Measurements from ENCODE around the gene MFSD11.
"Not testable (repeated sequence)": the region's sequence is repeated elsewhere in the genome, so short reads cannot be mapped to it uniquely, and the experiment has no call there.

Gene MFSD11

GRCh38 chr17:76726776-76727718, 10.9 kb upstream of the MFSD11 start, which contains the start of gene METTL23:
Gene METTL23 (plus strand): TSS chr17:76726839. CDS start chr17:76729711, 2,872 bp downstream.
- no CpG with 5 or more reads among the region's 71 CpGs for WGBS (ENCODE audit: insufficient coverage, insufficient read length)
- Histone ChIP-seq H3K9me3 (ENCODE audit: control insufficient read depth, insufficient read depth, low read length) (no peaks in the 10 kb centered on the region), H3K27me3 (ENCODE audit: control insufficient read depth, insufficient read depth, low read length) (no peaks in the 10 kb centered on the region), H3K27ac (ENCODE audit: low read length) (no peak within 1 kb of the TSS), H3K4me3 (ENCODE audit: low read length) (peak within 1 kb of the TSS; percentile 68), H3K36me3 (ENCODE audit: control insufficient read depth, insufficient read depth, low read length) (peaks cover 8% of the 10 kb centered on the region; the same call in 1 of the 2 replicates), H3K4me1 (ENCODE audit: control insufficient read depth, insufficient read depth, low read length) (peaks cover 2% of the 10 kb centered on the region; the same call in 1 of the 2 replicates)
- no peak for DNase-seq (ENCODE audit: low read depth, low spot score)

- Histone ChIP-seq H3K27me3 (ENCODE audit: control insufficient read depth, insufficient read depth, low read length) (no peaks in the 10 kb centered on the region), H3K27ac (ENCODE audit: low read length) (no peak overlapping the region), H3K4me1 (ENCODE audit: control insufficient read depth, insufficient read depth, low read length) (peaks cover 2% of the 10 kb centered on the region; the same call in 1 of the 2 replicates), H3K4me3 (ENCODE audit: low read length) (no peak overlapping the region; the same call in 1 of the 2 replicates), H3K36me3 (ENCODE audit: control insufficient read depth, insufficient read depth, low read length) (peaks cover 6% of the 10 kb centered on the region; the same call in 1 of the 2 replicates), H3K9me3 (ENCODE audit: control insufficient read depth, insufficient read depth, low read length) (no peaks in the 10 kb centered on the region)
- DNase-seq (ENCODE audit: low read depth, low spot score): no peak
- WGBS (ENCODE audit: insufficient coverage, insufficient read length): no CpG with 5 or more reads among the region's 18 CpGs
Observed at GRCh38 chr17:76727745-76728456, 10.0 kb upstream of the MFSD11 start.

DNA sequence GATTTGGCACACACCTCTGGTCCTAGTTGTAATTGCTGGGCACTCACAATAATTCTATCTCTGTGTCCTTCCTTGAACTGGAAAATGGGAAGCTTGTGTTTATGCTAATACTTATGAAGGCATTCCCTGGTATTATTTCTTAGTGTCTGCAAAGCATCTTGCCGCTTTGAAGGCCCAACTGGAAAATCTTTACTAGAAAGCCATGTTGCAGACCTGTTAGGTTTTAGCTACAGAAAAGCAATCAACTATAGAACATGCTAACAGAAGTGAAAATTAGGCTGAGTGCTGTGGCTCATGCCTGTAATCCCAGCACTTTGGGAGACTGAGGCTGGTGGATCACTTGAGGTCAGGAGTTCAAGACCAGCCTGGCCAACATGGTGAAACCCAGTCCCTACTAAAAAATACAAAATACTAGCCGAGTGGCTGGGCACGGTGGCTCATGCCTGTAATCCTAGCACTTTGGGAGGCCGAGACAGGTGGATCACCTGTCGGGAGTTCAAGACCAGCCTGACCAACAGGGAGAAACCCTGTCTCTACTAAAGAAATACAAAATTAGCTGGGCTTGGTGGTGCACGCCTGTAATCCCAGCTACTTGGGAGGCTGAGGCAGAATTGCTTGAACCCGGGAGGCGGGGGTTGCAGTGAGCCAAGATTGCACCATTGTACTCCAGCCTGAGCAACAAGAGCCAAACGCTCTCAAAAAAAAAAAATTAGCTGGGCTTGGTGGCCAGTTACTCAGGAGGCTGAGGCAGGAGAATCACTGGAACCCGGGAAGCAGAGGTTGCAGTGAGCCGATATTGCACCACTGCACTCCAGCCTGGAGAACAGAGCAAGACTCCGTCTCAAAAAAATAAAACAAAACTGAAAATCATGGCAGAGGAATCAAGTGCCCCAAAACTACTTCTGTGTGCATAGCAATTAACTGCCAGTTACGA, 5.9 kb upstream of the MFSD11 start:
- not testable (repeated sequence) for H3K4me1 ChIP-seq (ENCODE audit: control insufficient read depth, insufficient read depth, low read length); DNase-seq (ENCODE audit: low read depth, low spot score); H3K27ac ChIP-seq (ENCODE audit: low read length); H3K27me3 ChIP-seq (ENCODE audit: control insufficient read depth, insufficient read depth, low read length); H3K4me3 ChIP-seq (ENCODE audit: low read length); H3K9me3 ChIP-seq (ENCODE audit: control insufficient read depth, insufficient read depth, low read length)
- no CpG with 5 or more reads among the region's 13 CpGs for WGBS (ENCODE audit: insufficient coverage, insufficient read length)
- H3K36me3 ChIP-seq (ENCODE audit: control insufficient read depth, insufficient read depth, low read length): peaks cover 21% of the 10 kb centered on the region

GRCh38 chr17:76732734-76733617, 4.9 kb upstream of the MFSD11 start:
- no CpG with 5 or more reads among the region's 3 CpGs for WGBS (ENCODE audit: insufficient coverage, insufficient read length)
- Histone ChIP-seq H3K27ac (ENCODE audit: low read length) (no peak overlapping the region), H3K36me3 (ENCODE audit: control insufficient read depth, insufficient read depth, low read length) (peaks cover 21% of the 10 kb centered on the region), H3K4me3 (ENCODE audit: low read length) (no peak overlapping the region), H3K27me3 (ENCODE audit: control insufficient read depth, insufficient read depth, low read length) (no peaks in the 10 kb centered on the region), H3K4me1 (ENCODE audit: control insufficient read depth, insufficient read depth, low read length) (no peaks in the 10 kb centered on the region), H3K9me3 (ENCODE audit: control insufficient read depth, insufficient read depth, low read length) (no peaks in the 10 kb centered on the region)
- DNase-seq (ENCODE audit: low read depth, low spot score): no peak

DNA sequence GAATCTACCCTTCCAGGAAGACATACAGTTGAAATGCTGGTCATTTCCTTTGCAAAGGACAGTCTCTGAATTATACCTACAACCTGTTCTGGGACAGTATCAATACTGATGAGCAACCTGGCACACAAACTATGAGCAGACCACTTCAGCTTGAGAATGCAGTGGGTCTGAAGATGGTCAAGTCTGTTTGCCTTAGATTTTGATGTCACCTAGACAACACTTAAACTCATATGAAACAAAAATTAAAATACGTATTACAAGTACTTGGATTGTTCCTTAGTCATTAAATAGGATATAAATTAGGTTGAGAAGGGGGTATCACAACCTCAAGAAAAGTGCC, 4.3 kb upstream of the MFSD11 start:
- no peaks in the 10 kb centered on the region for H3K9me3 ChIP-seq (ENCODE audit: control insufficient read depth, insufficient read depth, low read length)
- peaks cover 21% of the 10 kb centered on the region for H3K36me3 ChIP-seq (ENCODE audit: control insufficient read depth, insufficient read depth, low read length)
- WGBS (ENCODE audit: insufficient coverage, insufficient read length): no CpG with 5 or more reads among the region's 1 CpG
- H3K4me1 ChIP-seq (ENCODE audit: control insufficient read depth, insufficient read depth, low read length): no peaks in the 10 kb centered on the region
- H3K27me3 ChIP-seq (ENCODE audit: control insufficient read depth, insufficient read depth, low read length): no peaks in the 10 kb centered on the region
- no peak overlapping the region for H3K4me3 ChIP-seq (ENCODE audit: low read length)
- no peak for DNase-seq (ENCODE audit: low read depth, low spot score)
- no peak overlapping the region for H3K27ac ChIP-seq (ENCODE audit: low read length)

DNA sequence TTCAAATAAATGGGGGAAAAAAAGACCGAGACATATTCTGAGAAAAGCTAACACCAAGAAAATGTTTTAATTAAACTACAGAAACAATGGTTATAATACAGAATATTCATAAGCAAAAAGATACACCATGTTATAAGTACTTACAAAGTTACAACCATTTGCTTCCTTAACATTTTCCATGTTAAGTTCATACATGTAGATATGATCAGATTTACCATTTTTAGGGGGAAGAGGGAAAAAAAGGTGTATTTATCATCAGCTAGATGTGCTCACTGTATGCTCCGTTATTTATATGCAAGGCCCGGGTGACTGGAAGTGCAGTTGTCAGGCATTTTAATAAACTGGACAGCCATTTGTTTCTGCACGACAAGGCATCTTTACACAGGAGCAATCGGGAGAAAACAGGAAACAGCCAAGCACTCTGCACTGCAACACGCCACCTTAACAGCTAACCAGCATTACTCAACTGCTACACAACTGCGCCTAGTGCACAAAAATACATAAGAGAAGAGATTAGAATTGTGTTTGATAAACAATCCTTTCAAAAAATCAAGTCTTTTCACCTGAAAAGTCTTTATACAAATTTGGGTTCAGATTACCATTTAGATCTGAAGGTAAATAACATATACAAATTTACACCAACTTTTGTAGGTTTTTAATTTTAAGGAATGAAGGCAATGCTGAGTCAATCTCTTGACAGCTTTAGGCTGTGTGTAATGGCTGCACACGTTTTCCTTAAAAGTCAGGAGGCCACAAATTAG, 3.7 kb upstream of the MFSD11 start:
- Histone ChIP-seq H3K27me3 (ENCODE audit: control insufficient read depth, insufficient read depth, low read length) (no peaks in the 10 kb centered on the region), H3K4me1 (ENCODE audit: control insufficient read depth, insufficient read depth, low read length) (no peaks in the 10 kb centered on the region), H3K27ac (ENCODE audit: low read length) (no peak overlapping the region), H3K4me3 (ENCODE audit: low read length) (no peak overlapping the region), H3K36me3 (ENCODE audit: control insufficient read depth, insufficient read depth, low read length) (peaks cover 21% of the 10 kb centered on the region), H3K9me3 (ENCODE audit: control insufficient read depth, insufficient read depth, low read length) (no peaks in the 10 kb centered on the region)
- no peak for DNase-seq (ENCODE audit: low read depth, low spot score)
- WGBS (ENCODE audit: insufficient coverage, insufficient read length): no CpG with 5 or more reads among the region's 8 CpGs

- H3K27ac ChIP-seq (ENCODE audit: low read length): no peak overlapping the region
- peak overlapping the region; percentile 0; the same call in 1 of the 2 replicates for H3K4me3 ChIP-seq (ENCODE audit: low read length)
- peaks cover 21% of the 10 kb centered on the region for H3K36me3 ChIP-seq (ENCODE audit: control insufficient read depth, insufficient read depth, low read length)
- no peaks in the 10 kb centered on the region for H3K4me1 ChIP-seq (ENCODE audit: control insufficient read depth, insufficient read depth, low read length)
- no peak for DNase-seq (ENCODE audit: low read depth, low spot score)
- H3K9me3 ChIP-seq (ENCODE audit: control insufficient read depth, insufficient read depth, low read length): no peaks in the 10 kb centered on the region
- WGBS (ENCODE audit: insufficient coverage, insufficient read length): no CpG with 5 or more reads among the region's 5 CpGs
- H3K27me3 ChIP-seq (ENCODE audit: control insufficient read depth, insufficient read depth, low read length): no peaks in the 10 kb centered on the region
Observed at GRCh38 chr17:76735006-76735405, 2.9 kb upstream of the MFSD11 start.

DNA sequence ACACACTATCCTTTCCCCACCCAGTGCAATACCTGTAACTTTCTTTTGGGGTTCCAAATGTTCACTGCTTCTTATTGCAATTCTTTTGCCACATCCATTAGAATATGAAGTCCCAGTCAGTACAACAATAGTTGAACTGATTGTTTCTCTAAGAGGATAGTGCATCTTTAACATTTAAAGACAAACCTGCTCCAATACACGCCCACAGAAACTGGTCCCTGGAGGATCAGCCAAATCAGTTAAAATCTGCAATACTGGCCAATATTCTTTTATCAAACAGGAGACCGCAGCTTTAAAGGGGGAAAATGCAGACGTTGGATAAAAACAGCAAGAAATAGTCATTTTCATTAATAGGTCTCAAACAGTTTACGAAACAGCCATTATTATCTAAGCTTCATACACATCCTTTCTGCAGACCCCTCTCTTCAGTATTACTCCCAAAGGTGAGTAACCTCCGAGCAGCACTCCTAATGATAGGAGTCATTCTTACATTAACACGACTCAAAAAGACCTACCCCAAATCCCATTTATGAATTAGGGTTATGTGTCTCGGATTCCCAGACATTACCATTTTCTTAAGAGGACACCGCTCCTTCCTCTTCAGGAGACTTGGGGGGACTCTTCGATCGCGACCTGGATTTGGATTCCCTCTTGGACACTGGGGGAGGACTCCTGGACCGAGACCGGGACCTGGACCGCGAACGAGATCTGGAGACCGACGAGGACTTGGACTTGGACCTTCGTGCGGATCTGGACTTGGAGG, 2.2 kb upstream of the MFSD11 start:
- Histone ChIP-seq H3K27me3 (ENCODE audit: control insufficient read depth, insufficient read depth, low read length) (no peaks in the 10 kb centered on the region), H3K27ac (ENCODE audit: low read length) (no peak overlapping the region), H3K9me3 (ENCODE audit: control insufficient read depth, insufficient read depth, low read length) (no peaks in the 10 kb centered on the region), H3K4me3 (ENCODE audit: low read length) (peak overlapping the region; percentile 99), H3K36me3 (ENCODE audit: control insufficient read depth, insufficient read depth, low read length) (peaks cover 21% of the 10 kb centered on the region), H3K4me1 (ENCODE audit: control insufficient read depth, insufficient read depth, low read length) (no peaks in the 10 kb centered on the region)
- DNase-seq (ENCODE audit: low read depth, low spot score): no peak
- WGBS (ENCODE audit: insufficient coverage, insufficient read length): no CpG with 5 or more reads among the region's 20 CpGs
